ENCODE data around the gene NEIL1.
A peak's percentile ranks its signal among the peaks of the same experiment; 100 is the strongest.
"Not testable (repeated sequence)": the region's sequence is repeated elsewhere in the genome, so short reads cannot be mapped to it uniquely, and the experiment has no call there.

DNA sequence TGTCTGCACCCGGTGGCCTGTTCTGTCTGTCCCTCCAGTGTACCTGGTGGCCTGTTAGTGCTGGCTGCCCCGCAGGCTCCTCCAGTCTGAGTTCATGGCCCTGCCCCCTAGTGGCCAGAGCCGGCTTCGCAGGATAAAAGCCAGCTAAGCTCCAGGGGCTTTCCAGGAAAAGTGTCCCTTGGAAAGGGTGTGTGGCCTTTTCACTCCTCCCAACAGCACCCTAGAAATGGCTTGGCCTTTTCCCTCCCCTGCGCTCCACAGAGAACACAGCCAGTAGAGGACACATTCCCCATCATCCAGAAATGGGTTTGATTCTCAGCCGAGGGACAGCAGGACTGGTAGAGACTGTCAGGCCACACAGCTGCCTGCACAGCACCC lies 47.5 kb upstream of the NEIL1 start:
- TF ChIP-seq CTCF (IDR thresholded peaks at IDR 0.05) = peak; percentile 38 to 63 (median 60)
- TF ChIP-seq POLR2A (IDR thresholded peaks at IDR 0.05); EP300 (IDR thresholded peaks at IDR 0.05; ENCODE audit: low read depth); POLR2AphosphoS5 (IDR thresholded peaks at IDR 0.05): not testable (repeated sequence)
